Calu3 (cell line): Measurements from ENCODE around the gene NAA10. TPM values are rescaled to one million over a fixed set of nuclear protein-coding genes. Genes with fewer than 3 reads are reported as not detected.
A peak's percentile ranks its signal among the peaks of the same experiment; 100 is the strongest.
"Not testable (repeated sequence)": the region's sequence is repeated elsewhere in the genome, so short reads cannot be mapped to it uniquely, and the experiment has no call there.

Experiments
- Bru-seq: library from RNA; stranded (reverse); fragments of 400-500 nt; gene quantifications from one replicate; lab custom pipeline; 2021; lab: Mats Ljungman, UMichigan
- BruChase-seq, 2 experiments: library from RNA; stranded (reverse); fragments of 400-500 nt; gene quantifications; one replicate each; lab custom pipeline; 2021; lab: Mats Ljungman, UMichigan
- BruUV-seq: library from RNA; stranded (reverse); fragments of 400-500 nt; replicated peaks from 2 replicates; lab custom pipeline; 2021; lab: Mats Ljungman, UMichigan
- CTCF ChIA-PET: fragments of 300-600 bp; sonication (Branson Sonifier 250); formaldehyde crosslinking; loops from one replicate; lab custom pipeline; 2022; ENCODE audit warnings: antibody characterized with exemption; lab: Charles Lee
- DNase-seq: peaks from one replicate; pipeline ENCODE4 v3.0.0; 2022
- H3K27ac Mint-ChIP-seq: one replicate; pipeline ENCODE4 v1.8.0; 2022; ENCODE audit warnings: mixed read lengths; ENCODE audit not compliant: unreplicated experiment
- H3K27me3 Mint-ChIP-seq: one replicate; pipeline ENCODE4 v1.8.0; 2022; ENCODE audit warnings: mixed read lengths; ENCODE audit not compliant: unreplicated experiment
- H3K36me3 Mint-ChIP-seq: one replicate; pipeline ENCODE4 v1.8.0; 2022; ENCODE audit warnings: mild to moderate bottlenecking, moderate library complexity, mixed read lengths; ENCODE audit not compliant: insufficient read depth, unreplicated experiment
- H3K4me1 Mint-ChIP-seq: one replicate; pipeline ENCODE4 v1.8.0; 2022; ENCODE audit warnings: mild to moderate bottlenecking, low read depth, mixed read lengths; ENCODE audit not compliant: unreplicated experiment
- H3K4me3 Mint-ChIP-seq: one replicate; pipeline ENCODE4 v1.8.0; 2022; ENCODE audit warnings: mild to moderate bottlenecking, low read depth, moderate library complexity, mixed read lengths; ENCODE audit not compliant: unreplicated experiment
- H3K9me3 Mint-ChIP-seq: one replicate; pipeline ENCODE4 v1.8.0; 2022; ENCODE audit warnings: low read depth, mixed read lengths; ENCODE audit not compliant: unreplicated experiment
- intact Hi-C: fragments of 100-400 bp; cut with micrococcal nuclease; formaldehyde crosslinking; loops from one replicate; pipeline ENCODE4 v1.10.0; 2022; ENCODE audit not compliant: unreplicated experiment
- long read RNA-seq: library from polyadenylated mRNA; stranded (forward); transcript quantifications from one replicate; pipeline ENCODE4 v2.0.0, GENCODE V29; 2022
- total RNA-seq: library from RNA; stranded (reverse); gene quantifications from 2 replicates; pipeline ENCODE4 v1.2.3, GENCODE V29; 2022
- TF ChIP-seq, protein P1 (sequence below): fragments of 200-600 bp; IDR thresholded peaks from one replicate; pipeline ENCODE4 v1.8.0; 2022; ENCODE audit warnings: antibody characterized with exemption; ENCODE audit not compliant: unreplicated experiment

Gene NAA10
- 132 and 139 TPM in 2 replicates for total RNA-seq
- percentile 70 among the genes with signal in this experiment for Bru-seq, nascent RNA
- percentile 84 among the genes with signal in this experiment for BruChase-seq, experiment 1, labeled RNA remaining after a 6-hour chase
- BruChase-seq, experiment 2, labeled RNA remaining after a 2-hour chase: percentile 83 among the genes with signal in this experiment
- long read RNA-seq, transcript NAA10-208 (8 exons, 1,772 nt): major isoform, 107 of 131 reads
- long read RNA-seq, transcript NAA10-201 (7 exons, 837 nt): minor isoform, 5 of 131 reads
- long read RNA-seq, partial matches to known transcripts: 2 of 131 reads
- long read RNA-seq, other reads (novel, unspliced or antisense): 7 of 131 reads

DNA sequence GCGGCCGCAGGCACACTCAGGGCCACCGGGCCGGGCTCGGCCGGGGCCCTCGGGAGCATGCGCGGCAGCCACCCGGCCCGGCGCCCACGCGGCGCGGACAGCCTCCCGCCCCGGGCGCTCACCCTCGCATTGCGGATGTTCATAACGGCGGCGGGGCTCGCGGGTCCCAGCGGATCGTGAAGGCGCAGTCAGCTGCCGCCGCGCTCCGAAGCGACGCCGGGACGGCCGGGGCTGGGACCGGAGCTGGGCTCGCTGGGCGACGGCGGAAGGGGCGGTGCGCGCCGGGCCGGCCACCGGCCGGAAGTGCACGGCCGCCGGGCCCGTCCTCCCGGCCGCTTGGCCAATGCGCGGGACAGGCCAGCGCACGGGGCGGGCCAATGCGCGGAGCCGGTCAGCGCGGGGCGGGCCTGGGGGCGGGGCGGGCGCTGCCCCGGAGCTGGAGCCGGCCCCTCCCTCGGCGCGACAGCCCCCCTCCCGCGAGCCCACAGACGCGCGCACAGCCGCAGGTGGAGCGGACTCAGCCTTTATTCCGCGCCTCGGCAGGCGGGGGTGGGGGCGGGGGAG, at the start of gene NAA10:
TSS of gene NAA10 (minus strand) at position 276 of the 564 bp plus-strand sequence. CDS start at position 143, 133 bp downstream.
- Mint-ChIP-seq H3K27me3 (no peaks in the 10 kb centered on the region), H3K27ac (peak within 1 kb of the TSS; percentile 33), H3K36me3 (peaks cover 39% of the 10 kb centered on the region), H3K9me3 (no peaks in the 10 kb centered on the region), H3K4me1 (no peaks in the 10 kb centered on the region), H3K4me3 (peak within 1 kb of the TSS; percentile 80)
- DNase-seq: peak; percentile 83
- TF ChIP-seq, protein P1, sequence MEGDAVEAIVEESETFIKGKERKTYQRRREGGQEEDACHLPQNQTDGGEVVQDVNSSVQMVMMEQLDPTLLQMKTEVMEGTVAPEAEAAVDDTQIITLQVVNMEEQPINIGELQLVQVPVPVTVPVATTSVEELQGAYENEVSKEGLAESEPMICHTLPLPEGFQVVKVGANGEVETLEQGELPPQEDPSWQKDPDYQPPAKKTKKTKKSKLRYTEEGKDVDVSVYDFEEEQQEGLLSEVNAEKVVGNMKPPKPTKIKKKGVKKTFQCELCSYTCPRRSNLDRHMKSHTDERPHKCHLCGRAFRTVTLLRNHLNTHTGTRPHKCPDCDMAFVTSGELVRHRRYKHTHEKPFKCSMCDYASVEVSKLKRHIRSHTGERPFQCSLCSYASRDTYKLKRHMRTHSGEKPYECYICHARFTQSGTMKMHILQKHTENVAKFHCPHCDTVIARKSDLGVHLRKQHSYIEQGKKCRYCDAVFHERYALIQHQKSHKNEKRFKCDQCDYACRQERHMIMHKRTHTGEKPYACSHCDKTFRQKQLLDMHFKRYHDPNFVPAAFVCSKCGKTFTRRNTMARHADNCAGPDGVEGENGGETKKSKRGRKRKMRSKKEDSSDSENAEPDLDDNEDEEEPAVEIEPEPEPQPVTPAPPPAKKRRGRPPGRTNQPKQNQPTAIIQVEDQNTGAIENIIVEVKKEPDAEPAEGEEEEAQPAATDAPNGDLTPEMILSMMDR: no peak
- intact Hi-C loops: no loop called here
- CTCF ChIA-PET: interaction anchor here (1.2 kb wide), 1 partner anchor 12 kb away, joined by 3 read pairs; no protein-coding TSS in a partner anchor
- BruUV-seq: no TSS peak

DNA sequence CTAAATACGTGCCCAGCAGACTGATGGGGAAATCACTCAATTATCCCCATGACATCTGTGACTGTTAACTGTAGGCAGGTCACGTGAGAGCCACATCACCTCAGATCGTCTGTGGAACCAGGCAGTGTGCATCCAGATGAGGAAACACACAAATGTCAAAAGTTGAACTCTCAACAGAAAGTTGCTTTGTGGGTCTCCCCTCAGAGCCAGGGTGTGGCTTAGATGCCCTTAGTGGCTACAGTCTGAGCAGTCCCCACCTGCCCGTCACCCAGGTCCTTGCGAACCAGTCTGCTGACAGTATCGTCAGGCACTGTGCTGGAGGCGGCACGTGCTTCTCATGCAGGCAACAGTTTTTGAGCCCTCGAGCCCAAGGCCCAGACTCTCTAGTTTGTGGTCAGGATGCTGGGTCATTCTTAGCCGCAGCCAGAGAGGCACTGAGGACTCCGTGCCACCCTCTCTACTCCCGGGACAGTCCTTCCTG, 48.5 kb upstream of the NAA10 start:
- no peaks in the 10 kb centered on the region for H3K4me1 Mint-ChIP-seq
- H3K9me3 Mint-ChIP-seq: no peaks in the 10 kb centered on the region
- intact Hi-C loops: no loop called here
- H3K36me3 Mint-ChIP-seq: peaks cover 5% of the 10 kb centered on the region
- TF ChIP-seq, protein P1: no peak
- no peaks in the 10 kb centered on the region for H3K27me3 Mint-ChIP-seq
- CTCF ChIA-PET: no interaction called here
- no peak for DNase-seq
- H3K4me3 Mint-ChIP-seq: no peak overlapping the region
- no peak overlapping the region for H3K27ac Mint-ChIP-seq
- no TSS peak for BruUV-seq

DNA sequence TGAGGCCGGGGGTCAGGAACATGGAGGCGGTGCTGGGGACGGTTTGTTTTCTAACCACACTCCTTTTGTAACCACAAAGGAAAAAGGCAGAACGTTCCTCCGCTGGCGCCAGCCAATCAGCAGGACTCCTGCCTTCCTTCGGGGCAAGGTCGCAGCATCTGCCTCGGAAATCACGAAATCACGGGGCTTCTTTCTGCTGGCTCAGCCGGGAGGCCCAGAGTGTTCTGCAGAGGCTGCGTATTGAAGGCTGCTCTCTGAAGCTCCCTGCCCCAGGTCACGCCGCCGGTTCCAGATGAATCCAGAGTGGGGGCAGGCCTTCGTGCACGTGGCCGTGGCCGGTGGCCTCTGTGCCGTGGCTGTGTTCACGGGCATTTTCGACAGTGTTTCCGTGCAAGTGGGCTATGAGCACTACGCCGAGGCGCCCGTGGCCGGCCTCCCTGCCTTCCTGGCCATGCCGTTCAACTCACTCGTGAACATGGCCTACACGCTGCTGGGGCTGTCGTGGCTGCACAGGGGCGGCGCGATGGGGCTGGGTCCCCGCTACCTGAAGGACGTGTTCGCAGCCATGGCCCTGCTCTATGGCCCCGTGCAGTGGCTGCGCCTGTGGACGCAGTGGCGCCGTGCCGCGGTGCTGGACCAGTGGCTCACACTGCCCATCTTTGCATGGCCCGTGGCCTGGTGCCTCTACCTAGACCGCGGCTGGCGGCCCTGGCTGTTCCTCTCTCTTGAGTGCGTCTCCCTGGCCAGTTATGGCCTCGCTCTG, 47.1 kb upstream of the NAA10 start:
- BruUV-seq: no TSS peak
- H3K36me3 Mint-ChIP-seq: peaks cover 5% of the 10 kb centered on the region
- no peak overlapping the region for H3K4me3 Mint-ChIP-seq
- DNase-seq: no peak
- intact Hi-C loops: no loop called here
- H3K9me3 Mint-ChIP-seq: no peaks in the 10 kb centered on the region
- TF ChIP-seq, protein P1: no peak
- H3K27me3 Mint-ChIP-seq: no peaks in the 10 kb centered on the region
- H3K27ac Mint-ChIP-seq: no peak overlapping the region
- CTCF ChIA-PET: no interaction called here
- no peaks in the 10 kb centered on the region for H3K4me1 Mint-ChIP-seq

DNA sequence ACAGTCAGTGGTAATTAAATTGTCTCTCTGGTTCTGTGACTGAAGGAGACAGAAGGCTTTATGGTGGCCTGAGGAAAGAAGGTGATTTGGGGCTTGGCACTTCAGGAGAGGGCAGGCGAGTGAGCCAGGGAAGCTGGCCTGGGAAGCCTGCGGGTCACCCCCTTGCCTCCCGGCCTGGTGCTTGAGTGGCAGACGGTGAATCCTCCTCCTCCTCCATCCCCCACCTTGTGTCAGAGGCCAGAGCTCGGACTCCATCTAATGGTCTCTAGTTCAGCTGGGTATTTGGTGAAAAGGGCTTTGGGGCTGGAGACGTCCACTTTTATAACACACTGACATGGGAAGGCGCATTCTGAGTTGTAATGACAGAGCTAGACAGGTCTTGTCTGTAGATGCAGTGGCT, 46.4 kb upstream of the NAA10 start:
- no peak overlapping the region for H3K4me3 Mint-ChIP-seq
- no peak for DNase-seq
- H3K36me3 Mint-ChIP-seq: peaks cover 5% of the 10 kb centered on the region
- BruUV-seq: no TSS peak
- no peak overlapping the region for H3K27ac Mint-ChIP-seq
- H3K9me3 Mint-ChIP-seq: no peaks in the 10 kb centered on the region
- no peaks in the 10 kb centered on the region for H3K27me3 Mint-ChIP-seq
- TF ChIP-seq, protein P1: no peak
- intact Hi-C loops: no loop called here
- CTCF ChIA-PET: interaction anchor here (0.6 kb wide), 1 partner anchor 11 kb away, joined by 3 read pairs; no protein-coding TSS in a partner anchor
- H3K4me1 Mint-ChIP-seq: no peaks in the 10 kb centered on the region

DNA sequence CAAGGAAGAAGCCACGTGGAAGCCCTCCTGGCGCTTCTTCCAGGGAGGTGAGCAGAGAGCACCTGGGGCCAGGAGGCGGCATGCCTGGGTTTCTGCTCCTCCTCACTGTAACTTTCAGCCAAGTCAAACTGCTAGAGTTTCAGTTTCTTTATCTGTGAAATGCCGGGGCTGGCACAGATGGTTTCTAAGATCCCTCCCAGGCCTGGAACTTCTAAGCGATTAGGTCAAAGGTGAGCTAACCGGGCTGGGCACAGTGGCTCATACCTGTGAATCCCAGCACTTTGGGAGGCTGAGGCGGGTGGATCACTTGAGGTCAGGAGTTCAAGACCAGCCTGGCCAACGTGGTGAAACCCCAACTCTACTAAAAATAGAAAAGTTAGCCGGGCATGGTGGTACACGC, 45.6 kb upstream of the NAA10 start:
- CTCF ChIA-PET: interaction anchor here (0.8 kb wide), 1 partner anchor 496 kb away, joined by 3 read pairs; no protein-coding TSS in a partner anchor
- DNase-seq, H3K27ac Mint-ChIP-seq, H3K4me3 Mint-ChIP-seq, H3K9me3 Mint-ChIP-seq, BruUV-seq, H3K27me3 Mint-ChIP-seq, H3K36me3 Mint-ChIP-seq, intact Hi-C loops, H3K4me1 Mint-ChIP-seq: not testable (repeated sequence)
